C4-2B (cell line): ENCODE measurements around the gene FAM24A.
"Not testable (repeated sequence)": the region's sequence is repeated elsewhere in the genome, so short reads cannot be mapped to it uniquely, and the experiment has no call there.

Source experiments
- H3K27ac ChIP-seq: fragments of 450-650 bp; 2 replicates; pipeline ENCODE4 v1.5.1; 2017
- CTCF ChIP-seq: fragments of 450-650 bp; conservative IDR thresholded peaks from 2 replicates; pipeline ENCODE4 v1.5.1; 2017; ENCODE audit warnings: mild to moderate bottlenecking
- ZFX ChIP-seq: fragments of 450-650 bp; IDR thresholded peaks from 2 replicates; pipeline ENCODE4 v1.6.1; 2017

Gene FAM24A

GRCh38 chr10:122894261-122894944, 16.0 kb upstream of the FAM24A start:
- no peak for TF ChIP-seq CTCF
- no peak for TF ChIP-seq ZFX
- no peak overlapping the region for H3K27ac ChIP-seq

- H3K27ac ChIP-seq: not testable (repeated sequence)
Measured at GRCh38 chr10:122903861-122904260, 6.5 kb upstream of the FAM24A start.

- TF ChIP-seq CTCF: no peak
- TF ChIP-seq ZFX: no peak
- no peak overlapping the region for H3K27ac ChIP-seq
Measured at GRCh38 chr10:122911889-122912484, 1.6 kb downstream of the FAM24A start.

GRCh38 chr10:122915700-122916099, 5.3 kb downstream of the FAM24A start:
- H3K27ac ChIP-seq: no peak overlapping the region
- TF ChIP-seq CTCF: no peak
- no peak for TF ChIP-seq ZFX

- no peak overlapping the region for H3K27ac ChIP-seq
- TF ChIP-seq ZFX (no peak), CTCF (no peak)
Measured at GRCh38 chr10:122930140-122930539, 19.7 kb downstream of the FAM24A start.

- TF ChIP-seq CTCF (no peak), ZFX (no peak)
Measured at GRCh38 chr10:122931088-122931906, 20.9 kb downstream of the FAM24A start.

GRCh38 chr10:122939133-122939855, 28.9 kb downstream of the FAM24A start:
- H3K27ac ChIP-seq: no peak overlapping the region

More at GRCh38 chr10:122931088-122931906, 20.9 kb downstream of the FAM24A start:
- no peak overlapping the region for H3K27ac ChIP-seq

More at GRCh38 chr10:122939133-122939855, 28.9 kb downstream of the FAM24A start:
- TF ChIP-seq ZFX: no peak
- TF ChIP-seq CTCF: no peak
